A549 treated with AZD2906 at 1 μM for 4 hours (cell line): ENCODE results near the gene KLF14. TPM values are rescaled to one million over a fixed set of nuclear protein-coding genes. Genes with fewer than 3 reads are reported as not detected.

Source experiments
- total RNA-seq: library from RNA; stranded (reverse); fragments of 200-300 nt; extraction: Qiagen RNA extraction; gene quantifications from 5 replicates; pipeline ENCODE4 v1.2.3, GENCODE V29; 2022

The KLF14 gene
- total RNA-seq = 0.03 to 0.07 TPM (median 0.05 TPM) in 4 of 5 replicates, not detected in the other

DNA sequence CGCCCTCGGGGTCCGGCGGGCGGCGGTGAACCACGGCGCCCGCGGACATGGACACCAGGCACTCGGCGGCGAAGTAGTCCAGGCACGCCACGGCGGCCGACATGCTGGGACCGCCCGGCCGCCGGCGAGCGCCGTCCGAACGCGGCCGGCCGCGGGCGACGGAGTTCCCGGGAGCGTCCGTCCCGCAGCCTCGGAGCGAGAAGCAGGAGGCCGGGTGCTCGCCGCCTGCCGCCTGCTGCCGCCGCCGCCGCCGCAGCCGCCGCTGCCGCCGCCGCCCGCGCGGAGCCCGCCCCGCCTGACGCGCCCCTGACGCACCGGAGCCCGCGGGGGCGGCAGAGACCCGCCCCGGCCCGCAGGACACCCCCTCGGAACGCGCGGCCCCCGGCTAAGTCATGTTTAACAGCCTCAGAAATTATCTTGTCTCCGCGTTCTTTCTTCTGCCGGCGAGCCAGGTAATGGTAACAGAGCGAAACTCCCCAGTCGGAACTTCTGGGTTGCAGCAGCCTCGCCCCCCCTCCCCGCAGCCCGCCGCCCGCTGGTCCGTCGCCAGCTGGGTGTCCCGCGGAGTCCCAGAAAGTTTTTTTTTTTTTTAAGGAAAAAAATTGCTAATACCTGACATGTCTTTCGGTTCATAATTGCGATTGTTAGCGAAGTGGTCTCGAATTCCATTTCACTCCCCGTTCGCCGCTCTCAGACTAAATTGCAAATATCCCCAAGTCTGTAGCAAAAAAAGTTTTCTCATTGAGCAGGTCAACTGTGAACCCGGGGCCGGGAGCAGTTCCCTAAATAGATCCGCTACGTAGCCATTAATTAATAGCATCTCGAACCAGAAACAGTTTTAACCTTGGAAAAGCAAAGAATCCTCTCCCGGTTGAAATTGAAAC lies at the start of gene KLF14:
TSS of gene KLF14 (minus strand) at position 277 of the 884 bp plus-strand sequence. CDS start at position 103, 174 bp downstream.

Other genes with a start within 250 kb of the KLF14 start
- 32.9 to 39.0 TPM (median 38.2 TPM) in 5 replicates for gene MEST, start 242.1 kb downstream of the KLF14 start, total RNA-seq
- gene COPG2, start 65.5 kb downstream of the KLF14 start, total RNA-seq = 12.2 to 16.5 TPM (median 12.8 TPM) in 5 replicates
- not detected in 5 replicates for gene TSGA13, start 47.7 kb downstream of the KLF14 start, total RNA-seq